ENCODE results near the gene PI4KA. TPM values are rescaled to one million over a fixed set of nuclear protein-coding genes. Genes with fewer than 3 reads are reported as not detected.

Gene PI4KA
- total and polyA plus RNA-seq, 2 of the 13 experiments (the other 11 are each of a cell fraction or from before 2014, with no cell fraction given) = 27.4 to 56.4 TPM

DNA sequence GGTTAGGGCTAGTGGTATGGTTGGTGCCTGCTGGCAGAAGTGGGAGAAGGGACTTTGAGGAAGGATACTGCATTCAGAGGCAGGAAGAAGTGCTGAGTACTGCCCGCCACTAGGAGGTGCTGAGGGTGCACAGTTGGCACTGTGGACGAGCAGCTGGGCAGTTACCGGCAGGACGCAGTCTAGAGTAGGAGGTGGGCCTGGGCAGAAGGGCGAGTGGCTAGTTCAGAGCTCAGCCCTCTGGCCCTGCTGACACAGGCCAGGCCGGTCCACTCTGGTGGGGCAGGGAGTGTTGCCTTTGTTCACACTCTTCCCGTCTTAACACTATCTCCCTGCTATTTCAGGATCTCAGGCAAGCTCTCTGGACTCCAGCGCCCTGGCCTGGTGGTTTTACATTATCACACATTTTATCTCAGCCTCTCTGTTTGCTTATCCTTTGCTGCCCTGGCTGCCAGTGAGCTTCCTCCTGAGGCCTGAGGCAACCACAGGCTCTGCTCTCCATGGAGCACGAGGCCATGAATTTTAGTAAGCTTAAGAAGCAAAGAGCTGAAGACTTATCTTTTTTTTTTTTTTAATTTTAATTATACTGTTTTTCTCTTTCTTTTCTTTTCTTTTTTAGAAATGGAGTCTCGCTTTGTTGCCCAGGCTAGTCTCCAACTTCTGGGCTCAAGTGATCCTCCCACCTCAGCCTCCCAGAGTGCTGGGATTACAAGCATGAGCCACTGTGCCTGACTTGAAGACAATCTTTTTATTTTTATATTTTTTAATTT, 27.1 kb upstream of the PI4KA start (continued):
- TF ChIP-seq HINFP (CRISPR knock-in tag; IDR thresholded peaks at IDR 0.05; ENCODE audit: low read depth) = 0 out of 2 replicates have a peak, but pooled peaks have one; percentile 68
- no peak for TF ChIP-seq REXO4 (CRISPR knock-in tag; IDR thresholded peaks at IDR 0.05; ENCODE audit: borderline replicate concordance)
- TF ChIP-seq HDAC6 (IDR thresholded peaks at IDR 0.05; ENCODE audit: low read depth, low read length) = no peak
- TF ChIP-seq, protein P1, sequence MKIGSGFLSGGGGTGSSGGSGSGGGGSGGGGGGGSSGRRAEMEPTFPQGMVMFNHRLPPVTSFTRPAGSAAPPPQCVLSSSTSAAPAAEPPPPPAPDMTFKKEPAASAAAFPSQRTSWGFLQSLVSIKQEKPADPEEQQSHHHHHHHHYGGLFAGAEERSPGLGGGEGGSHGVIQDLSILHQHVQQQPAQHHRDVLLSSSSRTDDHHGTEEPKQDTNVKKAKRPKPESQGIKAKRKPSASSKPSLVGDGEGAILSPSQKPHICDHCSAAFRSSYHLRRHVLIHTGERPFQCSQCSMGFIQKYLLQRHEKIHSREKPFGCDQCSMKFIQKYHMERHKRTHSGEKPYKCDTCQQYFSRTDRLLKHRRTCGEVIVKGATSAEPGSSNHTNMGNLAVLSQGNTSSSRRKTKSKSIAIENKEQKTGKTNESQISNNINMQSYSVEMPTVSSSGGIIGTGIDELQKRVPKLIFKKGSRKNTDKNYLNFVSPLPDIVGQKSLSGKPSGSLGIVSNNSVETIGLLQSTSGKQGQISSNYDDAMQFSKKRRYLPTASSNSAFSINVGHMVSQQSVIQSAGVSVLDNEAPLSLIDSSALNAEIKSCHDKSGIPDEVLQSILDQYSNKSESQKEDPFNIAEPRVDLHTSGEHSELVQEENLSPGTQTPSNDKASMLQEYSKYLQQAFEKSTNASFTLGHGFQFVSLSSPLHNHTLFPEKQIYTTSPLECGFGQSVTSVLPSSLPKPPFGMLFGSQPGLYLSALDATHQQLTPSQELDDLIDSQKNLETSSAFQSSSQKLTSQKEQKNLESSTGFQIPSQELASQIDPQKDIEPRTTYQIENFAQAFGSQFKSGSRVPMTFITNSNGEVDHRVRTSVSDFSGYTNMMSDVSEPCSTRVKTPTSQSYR (CRISPR knock-in tag; IDR thresholded peaks at IDR 0.05; ENCODE audit: borderline replicate concordance) = no peak
- TF ChIP-seq ELF3 (CRISPR knock-in tag; IDR thresholded peaks at IDR 0.05) = peak; percentile 77
- no peak for TF ChIP-seq CEBPB (IDR thresholded peaks at IDR 0.05; ENCODE audit: borderline replicate concordance, low read depth, low read length)
- no peak for TF ChIP-seq NFIB (CRISPR knock-in tag; IDR thresholded peaks at IDR 0.05; ENCODE audit: borderline replicate concordance)
- no peak for TF ChIP-seq NFE2 (CRISPR knock-in tag; IDR thresholded peaks at IDR 0.05)
- no peak for TF ChIP-seq ZNF609 (CRISPR knock-in tag; IDR thresholded peaks at IDR 0.05; ENCODE audit: borderline replicate concordance)
- TF ChIP-seq YEATS4 (CRISPR knock-in tag; IDR thresholded peaks at IDR 0.05; ENCODE audit: borderline replicate concordance) = no peak
- TF ChIP-seq, protein P2, sequence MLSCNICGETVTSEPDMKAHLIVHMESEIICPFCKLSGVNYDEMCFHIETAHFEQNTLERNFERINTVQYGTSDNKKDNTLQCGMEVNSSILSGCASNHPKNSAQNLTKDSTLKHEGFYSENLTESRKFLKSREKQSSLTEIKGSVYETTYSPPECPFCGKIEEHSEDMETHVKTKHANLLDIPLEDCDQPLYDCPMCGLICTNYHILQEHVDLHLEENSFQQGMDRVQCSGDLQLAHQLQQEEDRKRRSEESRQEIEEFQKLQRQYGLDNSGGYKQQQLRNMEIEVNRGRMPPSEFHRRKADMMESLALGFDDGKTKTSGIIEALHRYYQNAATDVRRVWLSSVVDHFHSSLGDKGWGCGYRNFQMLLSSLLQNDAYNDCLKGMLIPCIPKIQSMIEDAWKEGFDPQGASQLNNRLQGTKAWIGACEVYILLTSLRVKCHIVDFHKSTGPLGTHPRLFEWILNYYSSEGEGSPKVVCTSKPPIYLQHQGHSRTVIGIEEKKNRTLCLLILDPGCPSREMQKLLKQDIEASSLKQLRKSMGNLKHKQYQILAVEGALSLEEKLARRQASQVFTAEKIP (CRISPR knock-in tag; IDR thresholded peaks at IDR 0.05; ENCODE audit: borderline replicate concordance) = no peak
- TF ChIP-seq, protein P3, sequence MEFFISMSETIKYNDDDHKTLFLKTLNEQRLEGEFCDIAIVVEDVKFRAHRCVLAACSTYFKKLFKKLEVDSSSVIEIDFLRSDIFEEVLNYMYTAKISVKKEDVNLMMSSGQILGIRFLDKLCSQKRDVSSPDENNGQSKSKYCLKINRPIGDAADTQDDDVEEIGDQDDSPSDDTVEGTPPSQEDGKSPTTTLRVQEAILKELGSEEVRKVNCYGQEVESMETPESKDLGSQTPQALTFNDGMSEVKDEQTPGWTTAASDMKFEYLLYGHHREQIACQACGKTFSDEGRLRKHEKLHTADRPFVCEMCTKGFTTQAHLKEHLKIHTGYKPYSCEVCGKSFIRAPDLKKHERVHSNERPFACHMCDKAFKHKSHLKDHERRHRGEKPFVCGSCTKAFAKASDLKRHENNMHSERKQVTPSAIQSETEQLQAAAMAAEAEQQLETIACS (CRISPR knock-in tag; IDR thresholded peaks at IDR 0.05) = no peak
- TF ChIP-seq, protein P4, sequence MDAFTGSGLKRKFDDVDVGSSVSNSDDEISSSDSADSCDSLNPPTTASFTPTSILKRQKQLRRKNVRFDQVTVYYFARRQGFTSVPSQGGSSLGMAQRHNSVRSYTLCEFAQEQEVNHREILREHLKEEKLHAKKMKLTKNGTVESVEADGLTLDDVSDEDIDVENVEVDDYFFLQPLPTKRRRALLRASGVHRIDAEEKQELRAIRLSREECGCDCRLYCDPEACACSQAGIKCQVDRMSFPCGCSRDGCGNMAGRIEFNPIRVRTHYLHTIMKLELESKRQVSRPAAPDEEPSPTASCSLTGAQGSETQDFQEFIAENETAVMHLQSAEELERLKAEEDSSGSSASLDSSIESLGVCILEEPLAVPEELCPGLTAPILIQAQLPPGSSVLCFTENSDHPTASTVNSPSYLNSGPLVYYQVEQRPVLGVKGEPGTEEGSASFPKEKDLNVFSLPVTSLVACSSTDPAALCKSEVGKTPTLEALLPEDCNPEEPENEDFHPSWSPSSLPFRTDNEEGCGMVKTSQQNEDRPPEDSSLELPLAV (CRISPR knock-in tag; conservative IDR thresholded peaks at IDR 0.05; ENCODE audit: low read depth) = no peak

All from HepG2 (cell line).